NT2/D1 (cell line): ENCODE data around the gene CENPQ.

ENCODE experiments used
- SUZ12 ChIP-seq: IDR thresholded peaks from 2 replicates; pipeline ENCODE4 v1.6.1; 2011; ENCODE audit not compliant: insufficient read length, insufficient read depth; ENCODE audit errors: extremely low read depth
- YY1 ChIP-seq: IDR thresholded peaks from 2 replicates; pipeline ENCODE4 v1.6.1; 2011; ENCODE audit not compliant: insufficient read length, insufficient read depth
- ZNF274 ChIP-seq: IDR thresholded peaks from 2 replicates; pipeline ENCODE4 v1.6.1; 2011; ENCODE audit warnings: mild to moderate bottlenecking, low read depth, low read length

- TF ChIP-seq YY1, result no peak
- TF ChIP-seq ZNF274, result no peak
- TF ChIP-seq SUZ12, result no peak
Observed at GRCh38 chr6:49462927-49463611, at the start of gene CENPQ, which contains the start of gene MMUT.
